K562 (cell line): ENCODE results near the gene CFL1. TPM values are rescaled to one million over a fixed set of nuclear protein-coding genes. Genes with fewer than 3 reads are reported as not detected.

ENCODE experiments used
- BCL6 ChIP-seq: fragments of 250-450 bp; sonication (Bioruptor Pico); IDR thresholded peaks from 2 replicates; pipeline ENCODE4 v1.4.0; 2020
- JUND ChIP-seq, 2 experiments: IDR thresholded peaks; 2 replicates in 1 of 2; 3 replicates in 1 of 2; pipeline ENCODE4 v1.6.1; 2011; ENCODE audit warnings: borderline replicate concordance in 2 of 2, low read depth in 2 of 2, low read length in 2 of 2, improper control_type of control experiment in 1 of 2, missing biosample characterization in 1 of 2, missing genetic modification characterization in 1 of 2, missing genetic modification reagents in 1 of 2
- MTA3 ChIP-seq: fragments of 450-650 bp; formaldehyde crosslinking; IDR thresholded peaks from 2 replicates; pipeline ENCODE4 v1.6.1; 2017; ENCODE audit warnings: mild to moderate bottlenecking, borderline replicate concordance
- NCOA1 ChIP-seq: fragments of 450-650 bp; IDR thresholded peaks from 2 replicates; pipeline ENCODE4 v1.6.1; 2016; ENCODE audit warnings: low read depth
- SIN3B ChIP-seq: fragments of 450-650 bp; IDR thresholded peaks from 2 replicates; pipeline ENCODE4 v1.6.1; 2017; ENCODE audit warnings: low read depth, mild to moderate bottlenecking, moderate library complexity
- SOX6 ChIP-seq: fragments of 450-650 bp; IDR thresholded peaks from 2 replicates; pipeline ENCODE4 v1.6.1; 2014; ENCODE audit warnings: mild to moderate bottlenecking
- SREBF1 ChIP-seq: fragments of 150-350 bp; IDR thresholded peaks from 2 replicates; pipeline ENCODE4 v1.6.1; 2014; ENCODE audit warnings: antibody characterized with exemption, low read depth, low read length, borderline replicate concordance
- ZNF263 ChIP-seq: sonication (generic); formaldehyde crosslinking; IDR thresholded peaks from 2 replicates; pipeline ENCODE4 v1.8.0; 2022; ENCODE audit warnings: mild to moderate bottlenecking, missing genetic modification reagents, borderline replicate concordance
- polyA plus RNA-seq, 8 experiments: library from polyadenylated mRNA; depleted of rRNA in 4 of 8; stranded (reverse) in 5 of 8; unstranded in 3 of 8; fragments of >200 nt; fragmentation: Nextera tagmentation in 2 of 8; fragmentation: Illumina TruSeq in 1 of 8; extraction: Ambion mirVana in 2 of 8; extraction: Trizol in 1 of 8; gene quantifications; 2 replicates each; pipeline versions ENCODE4 v1.2.1 to v1.2.3, GENCODE V29; 2011 to 2014; ENCODE audit warnings: inconsistent platforms in 1 of 8, missing spikeins in 1 of 8
- total RNA-seq, 7 experiments: library from RNA; depleted of rRNA in 6 of 7; stranded (reverse); fragments of >200 nt in 6 of 7; fragmentation: Illumina TruSeq in 2 of 7; extraction: Trizol in 2 of 7; gene quantifications; 2 replicates each; pipeline versions ENCODE4 v1.2.1 to v1.2.3, GENCODE V29; 2011 to 2021; ENCODE audit warnings: low replicate concordance in 1 of 7
- TF ChIP-seq, protein P1 (sequence below): sonication (generic); formaldehyde crosslinking; IDR thresholded peaks from 2 replicates; pipeline ENCODE4 v1.8.0; 2022; ENCODE audit warnings: mild to moderate bottlenecking, missing genetic modification reagents
- TF ChIP-seq, protein P2 (sequence below): fragments of 450-650 bp; IDR thresholded peaks from 2 replicates; pipeline ENCODE4 v1.6.1; 2017; ENCODE audit warnings: antibody characterized with exemption, mild to moderate bottlenecking
- TF ChIP-seq, protein P3 (sequence below), 3 experiments: fragments of 200-800 bp in 1 of 3; fragments of 250-450 bp in 1 of 3; fragments of 450-650 bp in 1 of 3; sonication (Bioruptor Pico) in 1 of 3; sonication (Bioruptor generic) in 1 of 3; formaldehyde crosslinking in 1 of 3; IDR thresholded peaks; 2 replicates each; pipeline versions ENCODE4 v1.6.1 to v1.8.0; 2016 to 2022; ENCODE audit warnings: mild to moderate bottlenecking in 2 of 3, missing genetic modification characterization in 2 of 3, missing compliant biosample characterization in 1 of 3, moderate library complexity in 1 of 3
- TF ChIP-seq, protein P4 (sequence below): sonication (generic); formaldehyde crosslinking; IDR thresholded peaks from 2 replicates; pipeline ENCODE4 v1.8.0; 2022; ENCODE audit warnings: mild to moderate bottlenecking, missing genetic modification reagents

CFL1 gene
- total and polyA plus RNA-seq, 9 of the 15 experiments (the other 6 are each of a cell fraction or from before 2014, with no cell fraction given) = 105 to 1,101 (median 859) TPM

DNA sequence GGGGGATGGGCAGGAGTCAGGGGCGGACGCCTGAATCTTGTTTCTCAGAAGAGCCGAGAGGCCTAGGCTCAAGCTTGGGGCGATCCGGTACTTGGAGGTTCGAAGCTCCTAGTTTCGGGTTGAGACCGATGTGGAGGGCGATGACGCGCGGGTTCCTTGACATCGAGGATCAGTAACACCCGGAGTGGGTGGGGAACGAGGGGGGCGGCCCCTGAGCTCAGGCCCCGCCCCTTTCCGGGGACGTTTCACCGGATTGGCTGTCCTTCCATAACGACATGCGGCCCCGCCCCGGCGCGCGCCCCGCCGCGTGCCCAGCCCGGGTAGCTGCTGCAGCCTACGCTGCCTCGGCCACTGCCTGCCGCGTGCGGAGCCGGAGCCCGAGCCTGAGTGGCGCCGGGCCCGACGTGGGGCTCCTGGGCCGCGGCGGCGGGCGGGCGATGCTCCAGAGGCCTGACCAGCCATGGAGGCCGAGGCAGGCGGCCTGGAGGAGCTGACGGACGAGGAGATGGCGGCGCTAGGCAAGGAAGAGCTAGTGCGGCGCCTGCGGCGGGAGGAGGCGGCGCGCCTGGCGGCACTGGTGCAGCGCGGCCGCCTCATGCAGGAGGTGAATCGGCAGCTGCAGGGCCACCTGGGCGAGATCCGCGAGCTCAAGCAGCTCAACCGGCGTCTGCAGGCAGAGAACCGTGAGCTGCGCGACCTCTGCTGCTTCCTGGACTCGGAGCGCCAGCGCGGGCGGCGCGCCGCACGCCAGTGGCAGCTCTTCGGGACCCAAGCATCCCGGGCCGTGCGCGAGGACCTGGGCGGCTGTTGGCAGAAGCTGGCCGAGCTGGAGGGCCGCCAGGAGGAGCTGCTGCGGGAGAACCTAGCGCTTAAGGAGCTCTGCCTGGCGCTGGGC, 32.6 kb upstream of the CFL1 start, which contains the start of gene CCDC85B (continued):
- TF ChIP-seq, protein P1, sequence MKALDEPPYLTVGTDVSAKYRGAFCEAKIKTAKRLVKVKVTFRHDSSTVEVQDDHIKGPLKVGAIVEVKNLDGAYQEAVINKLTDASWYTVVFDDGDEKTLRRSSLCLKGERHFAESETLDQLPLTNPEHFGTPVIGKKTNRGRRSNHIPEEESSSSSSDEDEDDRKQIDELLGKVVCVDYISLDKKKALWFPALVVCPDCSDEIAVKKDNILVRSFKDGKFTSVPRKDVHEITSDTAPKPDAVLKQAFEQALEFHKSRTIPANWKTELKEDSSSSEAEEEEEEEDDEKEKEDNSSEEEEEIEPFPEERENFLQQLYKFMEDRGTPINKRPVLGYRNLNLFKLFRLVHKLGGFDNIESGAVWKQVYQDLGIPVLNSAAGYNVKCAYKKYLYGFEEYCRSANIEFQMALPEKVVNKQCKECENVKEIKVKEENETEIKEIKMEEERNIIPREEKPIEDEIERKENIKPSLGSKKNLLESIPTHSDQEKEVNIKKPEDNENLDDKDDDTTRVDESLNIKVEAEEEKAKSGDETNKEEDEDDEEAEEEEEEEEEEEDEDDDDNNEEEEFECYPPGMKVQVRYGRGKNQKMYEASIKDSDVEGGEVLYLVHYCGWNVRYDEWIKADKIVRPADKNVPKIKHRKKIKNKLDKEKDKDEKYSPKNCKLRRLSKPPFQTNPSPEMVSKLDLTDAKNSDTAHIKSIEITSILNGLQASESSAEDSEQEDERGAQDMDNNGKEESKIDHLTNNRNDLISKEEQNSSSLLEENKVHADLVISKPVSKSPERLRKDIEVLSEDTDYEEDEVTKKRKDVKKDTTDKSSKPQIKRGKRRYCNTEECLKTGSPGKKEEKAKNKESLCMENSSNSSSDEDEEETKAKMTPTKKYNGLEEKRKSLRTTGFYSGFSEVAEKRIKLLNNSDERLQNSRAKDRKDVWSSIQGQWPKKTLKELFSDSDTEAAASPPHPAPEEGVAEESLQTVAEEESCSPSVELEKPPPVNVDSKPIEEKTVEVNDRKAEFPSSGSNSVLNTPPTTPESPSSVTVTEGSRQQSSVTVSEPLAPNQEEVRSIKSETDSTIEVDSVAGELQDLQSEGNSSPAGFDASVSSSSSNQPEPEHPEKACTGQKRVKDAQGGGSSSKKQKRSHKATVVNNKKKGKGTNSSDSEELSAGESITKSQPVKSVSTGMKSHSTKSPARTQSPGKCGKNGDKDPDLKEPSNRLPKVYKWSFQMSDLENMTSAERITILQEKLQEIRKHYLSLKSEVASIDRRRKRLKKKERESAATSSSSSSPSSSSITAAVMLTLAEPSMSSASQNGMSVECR (CRISPR knock-in tag) = peak; percentile 44; the same call in 1 of the 2 replicates
- TF ChIP-seq MTA3 (peak; percentile 15), BCL6 (CRISPR knock-in tag) (no peak), SIN3B (peak; percentile 77), SOX6 (peak; percentile 25; the same call in 1 of the 2 replicates), NCOA1 (no peak), SREBF1 (no peak), JUND (IDR thresholded peaks at IDR 0.05; ENCODE audit: borderline replicate concordance, low read depth, low read length) (peak; percentile 48; the same call in 1 of the 2 replicates), JUND (tag; IDR thresholded peaks at IDR 0.05; ENCODE audit: borderline replicate concordance, low read depth, low read length) (peak; percentile 22; the same call in 1 of the 3 replicates), ZNF263 (CRISPR knock-in tag) (peak; percentile 28; the same call in 1 of the 2 replicates)
- TF ChIP-seq, protein P2, sequence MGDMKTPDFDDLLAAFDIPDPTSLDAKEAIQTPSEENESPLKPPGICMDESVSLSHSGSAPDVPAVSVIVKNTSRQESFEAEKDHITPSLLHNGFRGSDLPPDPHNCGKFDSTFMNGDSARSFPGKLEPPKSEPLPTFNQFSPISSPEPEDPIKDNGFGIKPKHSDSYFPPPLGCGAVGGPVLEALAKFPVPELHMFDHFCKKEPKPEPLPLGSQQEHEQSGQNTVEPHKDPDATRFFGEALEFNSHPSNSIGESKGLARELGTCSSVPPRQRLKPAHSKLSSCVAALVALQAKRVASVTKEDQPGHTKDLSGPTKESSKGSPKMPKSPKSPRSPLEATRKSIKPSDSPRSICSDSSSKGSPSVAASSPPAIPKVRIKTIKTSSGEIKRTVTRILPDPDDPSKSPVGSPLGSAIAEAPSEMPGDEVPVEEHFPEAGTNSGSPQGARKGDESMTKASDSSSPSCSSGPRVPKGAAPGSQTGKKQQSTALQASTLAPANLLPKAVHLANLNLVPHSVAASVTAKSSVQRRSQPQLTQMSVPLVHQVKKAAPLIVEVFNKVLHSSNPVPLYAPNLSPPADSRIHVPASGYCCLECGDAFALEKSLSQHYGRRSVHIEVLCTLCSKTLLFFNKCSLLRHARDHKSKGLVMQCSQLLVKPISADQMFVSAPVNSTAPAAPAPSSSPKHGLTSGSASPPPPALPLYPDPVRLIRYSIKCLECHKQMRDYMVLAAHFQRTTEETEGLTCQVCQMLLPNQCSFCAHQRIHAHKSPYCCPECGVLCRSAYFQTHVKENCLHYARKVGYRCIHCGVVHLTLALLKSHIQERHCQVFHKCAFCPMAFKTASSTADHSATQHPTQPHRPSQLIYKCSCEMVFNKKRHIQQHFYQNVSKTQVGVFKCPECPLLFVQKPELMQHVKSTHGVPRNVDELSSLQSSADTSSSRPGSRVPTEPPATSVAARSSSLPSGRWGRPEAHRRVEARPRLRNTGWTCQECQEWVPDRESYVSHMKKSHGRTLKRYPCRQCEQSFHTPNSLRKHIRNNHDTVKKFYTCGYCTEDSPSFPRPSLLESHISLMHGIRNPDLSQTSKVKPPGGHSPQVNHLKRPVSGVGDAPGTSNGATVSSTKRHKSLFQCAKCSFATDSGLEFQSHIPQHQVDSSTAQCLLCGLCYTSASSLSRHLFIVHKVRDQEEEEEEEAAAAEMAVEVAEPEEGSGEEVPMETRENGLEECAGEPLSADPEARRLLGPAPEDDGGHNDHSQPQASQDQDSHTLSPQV = peak; percentile 93
- TF ChIP-seq, protein P3, sequence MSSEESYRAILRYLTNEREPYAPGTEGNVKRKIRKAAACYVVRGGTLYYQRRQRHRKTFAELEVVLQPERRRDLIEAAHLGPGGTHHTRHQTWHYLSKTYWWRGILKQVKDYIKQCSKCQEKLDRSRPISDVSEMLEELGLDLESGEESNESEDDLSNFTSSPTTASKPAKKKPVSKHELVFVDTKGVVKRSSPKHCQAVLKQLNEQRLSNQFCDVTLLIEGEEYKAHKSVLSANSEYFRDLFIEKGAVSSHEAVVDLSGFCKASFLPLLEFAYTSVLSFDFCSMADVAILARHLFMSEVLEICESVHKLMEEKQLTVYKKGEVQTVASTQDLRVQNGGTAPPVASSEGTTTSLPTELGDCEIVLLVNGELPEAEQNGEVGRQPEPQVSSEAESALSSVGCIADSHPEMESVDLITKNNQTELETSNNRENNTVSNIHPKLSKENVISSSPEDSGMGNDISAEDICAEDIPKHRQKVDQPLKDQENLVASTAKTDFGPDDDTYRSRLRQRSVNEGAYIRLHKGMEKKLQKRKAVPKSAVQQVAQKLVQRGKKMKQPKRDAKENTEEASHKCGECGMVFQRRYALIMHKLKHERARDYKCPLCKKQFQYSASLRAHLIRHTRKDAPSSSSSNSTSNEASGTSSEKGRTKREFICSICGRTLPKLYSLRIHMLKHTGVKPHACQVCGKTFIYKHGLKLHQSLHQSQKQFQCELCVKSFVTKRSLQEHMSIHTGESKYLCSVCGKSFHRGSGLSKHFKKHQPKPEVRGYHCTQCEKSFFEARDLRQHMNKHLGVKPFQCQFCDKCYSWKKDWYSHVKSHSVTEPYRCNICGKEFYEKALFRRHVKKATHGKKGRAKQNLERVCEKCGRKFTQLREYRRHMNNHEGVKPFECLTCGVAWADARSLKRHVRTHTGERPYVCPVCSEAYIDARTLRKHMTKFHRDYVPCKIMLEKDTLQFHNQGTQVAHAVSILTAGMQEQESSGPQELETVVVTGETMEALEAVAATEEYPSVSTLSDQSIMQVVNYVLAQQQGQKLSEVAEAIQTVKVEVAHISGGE (CRISPR knock-in tag; IDR thresholded peaks at IDR 0.05) = peak in 2 of 3 experiments; percentile 41 to 43; a peak in 1 of 6 replicates
- TF ChIP-seq, protein P4, sequence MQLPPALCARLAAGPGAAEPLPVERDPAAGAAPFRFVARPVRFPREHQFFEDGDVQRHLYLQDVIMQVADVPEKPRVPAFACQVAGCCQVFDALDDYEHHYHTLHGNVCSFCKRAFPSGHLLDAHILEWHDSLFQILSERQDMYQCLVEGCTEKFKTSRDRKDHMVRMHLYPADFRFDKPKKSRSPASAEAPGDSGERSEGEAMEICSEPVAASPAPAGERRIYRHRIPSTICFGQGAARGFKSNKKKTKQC (CRISPR knock-in tag) = peak; percentile 86; the same call in 1 of the 2 replicates
